Neural progenitor cell (in vitro differentiated cells): ENCODE measurements around the gene GCSAML. TPM values are rescaled to one million over a fixed set of nuclear protein-coding genes. Genes with fewer than 3 reads are reported as not detected.
A peak's percentile ranks its signal among the peaks of the same experiment; 100 is the strongest.

Source experiments
- DNase-seq: peaks from one replicate; pipeline ENCODE4 v3.0.0-alpha.2; 2016; ENCODE audit warnings: low spot score
- H2AFZ ChIP-seq: fragments of 200-600 bp; sonication (generic); replicated peaks from 2 replicates; pipeline ENCODE4 v1.6.1; 2016; ENCODE audit warnings: antibody characterized with exemption
- H3F3A ChIP-seq: fragments of 200-600 bp; sonication (generic); 2 replicates; pipeline ENCODE4 v1.6.1; 2016; ENCODE audit warnings: antibody characterized with exemption, low read depth
- H3K27ac ChIP-seq: fragments of 200-600 bp; sonication (generic); 2 replicates; pipeline ENCODE4 v1.5.1; 2016; ENCODE audit warnings: mild to moderate bottlenecking
- H3K27me3 ChIP-seq: fragments of 200-600 bp; sonication (generic); 2 replicates; pipeline ENCODE4 v1.6.1; 2016; ENCODE audit warnings: mild to moderate bottlenecking, moderate library complexity
- H3K36me3 ChIP-seq: fragments of 200-600 bp; sonication (generic); 2 replicates; pipeline ENCODE4 v1.5.1; 2016
- H3K4me1 ChIP-seq: fragments of 200-600 bp; sonication (generic); 2 replicates; pipeline ENCODE4 v1.6.1; 2016; ENCODE audit warnings: mixed run types
- H3K4me2 ChIP-seq: fragments of 200-600 bp; sonication (generic); 2 replicates; pipeline ENCODE4 v1.6.1; 2016
- H3K4me3 ChIP-seq: fragments of 200-600 bp; sonication (generic); 2 replicates; pipeline ENCODE4 v1.5.1; 2016
- H3K79me2 ChIP-seq: fragments of 200-600 bp; sonication (generic); 2 replicates; pipeline ENCODE4 v1.6.1; 2016; ENCODE audit warnings: low read depth
- H3K9ac ChIP-seq: fragments of 200-600 bp; sonication (generic); 2 replicates; pipeline ENCODE4 v1.6.1; 2016
- H3K9me3 ChIP-seq: fragments of 200-600 bp; sonication (generic); 2 replicates; pipeline ENCODE4 v1.5.1; 2016; ENCODE audit warnings: low read depth
- H4K20me1 ChIP-seq: fragments of 200-600 bp; sonication (generic); 2 replicates; pipeline ENCODE4 v1.6.1; 2016; ENCODE audit warnings: low read depth
- H3K27ac Mint-ChIP-seq: 3 replicates; pipeline ENCODE4 v1.8.0; 2021; ENCODE audit warnings: mixed read lengths
- H3K27me3 Mint-ChIP-seq: 2 replicates; pipeline ENCODE4 v1.8.0; 2022; ENCODE audit warnings: low read depth, mild to moderate bottlenecking, inconsistent platforms, moderate library complexity, mixed read lengths; ENCODE audit not compliant: insufficient read depth
- H3K36me3 Mint-ChIP-seq: 3 replicates; pipeline ENCODE4 v1.8.0; 2021; ENCODE audit warnings: mixed read lengths
- H3K4me1 Mint-ChIP-seq: 3 replicates; pipeline ENCODE4 v1.8.0; 2021; ENCODE audit warnings: mixed read lengths
- H3K4me3 Mint-ChIP-seq: 3 replicates; pipeline ENCODE4 v1.8.0; 2021; ENCODE audit warnings: mild to moderate bottlenecking, moderate library complexity, mixed read lengths
- H3K9me3 Mint-ChIP-seq: 3 replicates; pipeline ENCODE4 v1.8.0; 2020; ENCODE audit warnings: mixed read lengths
- CTCF ChIP-seq: fragments of 200-600 bp; sonication (generic); IDR thresholded peaks from 2 replicates; pipeline ENCODE4 v1.5.1; 2017; ENCODE audit warnings: antibody characterized with exemption, mild to moderate bottlenecking
- EZH2 ChIP-seq: fragments of 200-600 bp; sonication (generic); IDR thresholded peaks from 2 replicates; pipeline ENCODE4 v1.6.1; 2017; ENCODE audit warnings: antibody characterized with exemption, mild to moderate bottlenecking, moderate library complexity
- EZH2phosphoT487 ChIP-seq: fragments of 200-600 bp; sonication (generic); IDR thresholded peaks from 2 replicates; pipeline ENCODE4 v1.6.1; 2017; ENCODE audit warnings: antibody characterized with exemption
- total RNA-seq: library from RNA; depleted of rRNA; stranded (reverse); fragments of >200 nt; gene quantifications from 2 replicates; pipeline ENCODE4 v1.2.3, GENCODE V29; 2015; ENCODE audit warnings: low replicate concordance

The GCSAML gene
- total RNA-seq, 1 donor from 2014 or later, result not detected

- TF ChIP-seq EZH2, result no peak
- Histone ChIP-seq H2AFZ (no peak overlapping the region), H3K79me2 (no peaks in the 10 kb centered on the region), H3K4me3 (no peak overlapping the region), H3K36me3 (no peaks in the 10 kb centered on the region), H3K27ac (no peak overlapping the region), H3K4me2 (no peak overlapping the region), H3F3A (no peaks in the 10 kb centered on the region), H3K9ac (no peak overlapping the region), H3K9me3 (no peaks in the 10 kb centered on the region), H4K20me1 (no peaks in the 10 kb centered on the region), H3K27me3 (no peaks in the 10 kb centered on the region), H3K4me1 (no peaks in the 10 kb centered on the region)
- Mint-ChIP-seq H3K4me3 (no peak overlapping the region), H3K27ac (no peak overlapping the region), H3K27me3 (no peaks in the 10 kb centered on the region), H3K4me1 (no peaks in the 10 kb centered on the region), H3K9me3 (peaks cover 11% of the 10 kb centered on the region), H3K36me3 (no peaks in the 10 kb centered on the region)
- DNase-seq, result no peak
Measured at GRCh38 chr1:247574664-247575063, 25.7 kb downstream of the GCSAML start.

- no peak overlapping the region for H3K4me3 Mint-ChIP-seq
- H3K9me3 ChIP-seq, result no peaks in the 10 kb centered on the region
- peaks cover 4% of the 10 kb centered on the region for H3K9me3 Mint-ChIP-seq
- no peak overlapping the region for H3K4me2 ChIP-seq
- no peaks in the 10 kb centered on the region for H3K27me3 Mint-ChIP-seq
- no peaks in the 10 kb centered on the region for H3K36me3 Mint-ChIP-seq
- H3K4me1 ChIP-seq, result no peaks in the 10 kb centered on the region
- no peak for DNase-seq
- H3K27me3 ChIP-seq, result no peaks in the 10 kb centered on the region
- no peaks in the 10 kb centered on the region for H3F3A ChIP-seq
- no peaks in the 10 kb centered on the region for H3K79me2 ChIP-seq
- TF ChIP-seq CTCF (peak; percentile 58), EZH2 (no peak)
- no peak overlapping the region for H3K9ac ChIP-seq
- H2AFZ ChIP-seq, result no peak overlapping the region
- no peak overlapping the region for H3K27ac Mint-ChIP-seq
- H3K27ac ChIP-seq, result no peak overlapping the region
- no peaks in the 10 kb centered on the region for H3K36me3 ChIP-seq
- H3K4me3 ChIP-seq, result no peak overlapping the region
- H4K20me1 ChIP-seq, result no peaks in the 10 kb centered on the region
- H3K4me1 Mint-ChIP-seq, result no peaks in the 10 kb centered on the region
Measured at GRCh38 chr1:247576514-247576913, 27.6 kb downstream of the GCSAML start.

- Histone ChIP-seq H3F3A (no peaks in the 10 kb centered on the region), H3K9me3 (no peaks in the 10 kb centered on the region), H4K20me1 (no peaks in the 10 kb centered on the region), H3K9ac (no peak overlapping the region), H2AFZ (no peak overlapping the region), H3K4me1 (no peaks in the 10 kb centered on the region), H3K4me3 (no peak overlapping the region), H3K4me2 (no peak overlapping the region), H3K36me3 (no peaks in the 10 kb centered on the region), H3K27ac (no peak overlapping the region), H3K27me3 (no peaks in the 10 kb centered on the region), H3K79me2 (no peaks in the 10 kb centered on the region)
- no peaks in the 10 kb centered on the region for H3K4me1 Mint-ChIP-seq
- no peaks in the 10 kb centered on the region for H3K36me3 Mint-ChIP-seq
- no peak for DNase-seq
- no peak overlapping the region for H3K27ac Mint-ChIP-seq
- no peaks in the 10 kb centered on the region for H3K9me3 Mint-ChIP-seq
- H3K27me3 Mint-ChIP-seq, result no peaks in the 10 kb centered on the region
- no peak overlapping the region for H3K4me3 Mint-ChIP-seq
- no peak for TF ChIP-seq EZH2
- no peak for TF ChIP-seq CTCF
- TF ChIP-seq EZH2phosphoT487, result no peak
Measured at GRCh38 chr1:247578946-247579460, 30.1 kb downstream of the GCSAML start.

GRCh38 chr1:247588060-247588459, 39.1 kb downstream of the GCSAML start, which contains the start of gene OR2G2:
TSS of gene OR2G2 (plus strand) at chr1:247588360. CDS start at chr1:247588360, 0 bp downstream.
- Histone ChIP-seq H3K36me3 (no peaks in the 10 kb centered on the region), H3K27me3 (no peaks in the 10 kb centered on the region), H4K20me1 (no peaks in the 10 kb centered on the region), H3K27ac (no peak within 1 kb of the TSS), H3K4me2 (no peak within 1 kb of the TSS), H2AFZ (no peak within 1 kb of the TSS), H3K79me2 (no peaks in the 10 kb centered on the region), H3K9me3 (no peaks in the 10 kb centered on the region), H3F3A (no peaks in the 10 kb centered on the region), H3K4me3 (no peak within 1 kb of the TSS), H3K4me1 (no peaks in the 10 kb centered on the region), H3K9ac (no peak within 1 kb of the TSS)
- Mint-ChIP-seq H3K36me3 (no peaks in the 10 kb centered on the region), H3K27ac (no peak within 1 kb of the TSS), H3K4me1 (no peaks in the 10 kb centered on the region), H3K27me3 (no peaks in the 10 kb centered on the region), H3K4me3 (no peak within 1 kb of the TSS), H3K9me3 (peaks cover 2% of the 10 kb centered on the region)
- TF ChIP-seq CTCF (no peak), EZH2phosphoT487 (no peak), EZH2 (no peak)
- DNase-seq, result no peak
